ENCODE results near the gene EPYC. TPM values are rescaled to one million over a fixed set of nuclear protein-coding genes. Genes with fewer than 3 reads are reported as not detected.

EPYC gene
- total RNA-seq: not detected in 2 replicates

GRCh38 chr12:91004872-91005271 lies at the start of gene EPYC:
Gene EPYC, minus strand, starts transcription at chr12:91004972. Its CDS starts 2,407 bp downstream, at chr12:91002565.

GRCh38 chr12:90954921-90955320 lies 49.9 kb downstream of the EPYC start, which contains the start of gene CCER1:
Gene CCER1, minus strand, starts transcription at chr12:90955176. Its CDS starts 434 bp downstream, at chr12:90954742.

Other genes starting within 250 kb of the EPYC start
- not detected in 2 replicates for gene CCER1, start 49.8 kb downstream of the EPYC start, total RNA-seq
- gene KERA, start 53.1 kb upstream of the EPYC start, total RNA-seq: not detected in 2 replicates
- gene LUM, start 106.5 kb upstream of the EPYC start, total RNA-seq: 186 and 540 TPM in 2 replicates
- gene DCN, start 177.8 kb upstream of the EPYC start, total RNA-seq: 87.0 and 193 TPM in 2 replicates

Measured in uterine smooth muscle cell (primary cell).